Measurements from ENCODE around the gene FANK1. TPM values are rescaled to one million over a fixed set of nuclear protein-coding genes. Genes with fewer than 3 reads are reported as not detected.

The FANK1 gene, protein sequence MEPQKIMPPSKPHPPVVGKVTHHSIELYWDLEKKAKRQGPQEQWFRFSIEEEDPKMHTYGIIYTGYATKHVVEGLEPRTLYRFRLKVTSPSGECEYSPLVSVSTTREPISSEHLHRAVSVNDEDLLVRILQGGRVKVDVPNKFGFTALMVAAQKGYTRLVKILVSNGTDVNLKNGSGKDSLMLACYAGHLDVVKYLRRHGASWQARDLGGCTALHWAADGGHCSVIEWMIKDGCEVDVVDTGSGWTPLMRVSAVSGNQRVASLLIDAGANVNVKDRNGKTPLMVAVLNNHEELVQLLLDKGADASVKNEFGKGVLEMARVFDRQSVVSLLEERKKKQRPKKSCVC
- total RNA-seq = 1.8 and 2.6 TPM in 2 replicates

DNA sequence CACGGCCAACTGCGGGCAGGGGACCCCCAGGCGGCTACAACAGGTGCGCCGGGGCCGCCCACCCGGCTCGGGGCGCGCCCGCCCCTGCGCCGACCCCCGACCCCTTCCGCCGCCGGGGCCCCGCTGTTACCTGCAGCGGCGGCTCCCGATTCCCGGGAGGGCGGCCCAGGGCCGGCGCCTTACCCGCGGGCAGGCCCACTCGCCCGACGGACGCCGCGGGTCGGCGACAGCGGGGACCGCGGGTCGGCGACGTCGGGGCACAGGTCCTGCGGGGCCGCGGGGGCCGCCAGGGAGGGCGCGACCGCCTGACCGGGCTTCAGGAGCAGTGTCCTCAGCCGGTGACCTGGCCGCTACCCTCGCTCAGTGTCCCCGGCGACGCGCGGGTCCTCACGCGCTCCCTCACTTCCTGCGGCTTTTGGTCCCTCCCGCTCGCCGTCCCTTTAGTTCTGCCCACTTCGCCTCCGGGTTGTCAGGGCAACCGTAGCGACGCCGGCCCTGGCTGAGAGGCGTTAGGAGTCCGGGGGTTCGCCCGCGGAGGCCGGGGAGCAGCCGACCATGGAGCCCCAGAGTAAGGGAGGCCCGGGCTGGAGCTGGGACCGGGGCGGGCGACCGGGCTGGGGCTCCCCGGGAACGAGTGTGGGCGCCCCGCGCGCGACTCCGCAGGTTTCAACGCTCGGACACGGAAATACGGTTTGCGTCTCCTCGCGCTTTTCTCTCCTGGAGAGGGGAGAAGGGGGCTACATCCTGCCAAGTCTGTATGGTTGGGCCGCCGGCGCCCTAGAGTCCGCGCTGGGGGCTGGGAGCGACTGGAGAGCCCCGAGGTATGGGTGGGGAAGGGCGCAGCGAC lies at the start of gene FANK1:
FANK1 (plus strand) TSS at position 477 of the 847 bp plus-strand sequence; CDS start at position 556, 79 bp downstream.

DNA sequence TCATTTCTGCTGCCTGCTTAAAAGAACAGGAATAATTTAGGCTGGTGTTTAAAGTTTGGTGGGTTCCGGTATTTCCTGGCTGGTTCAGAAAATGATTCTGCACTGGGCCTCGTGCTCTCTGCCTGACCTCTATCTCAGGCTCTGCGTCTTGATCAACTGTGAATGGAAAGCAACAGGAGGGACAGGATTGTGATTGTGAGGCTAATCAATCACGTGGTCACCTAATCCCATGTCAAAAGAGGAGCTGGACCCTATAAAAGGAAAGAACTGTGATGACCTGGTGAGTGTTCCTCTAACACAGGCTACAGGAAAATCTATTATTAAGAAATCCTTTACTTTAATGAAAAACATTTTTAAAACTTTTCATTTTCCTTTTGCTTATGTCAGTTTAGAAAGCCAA lies 15.2 kb upstream of the FANK1 start, which contains the start of gene DHX32:
DHX32 (minus strand) TSS at position 101 of the 400 bp plus-strand sequence. CDS start 468 bp downstream, outside the sequence.

Small RNA genes lying within 50 kb of the gene (small RNA-seq; reads per million reads assigned to genes)
- gene GNG10P1 (ENCODE audit: low replicate concordance) (not detected), gene RF00017 (ENCODE audit: low replicate concordance) (not detected), gene RNU2-42P (ENCODE audit: low replicate concordance) (not detected)

Other genes with a start within 250 kb of the FANK1 start
- gene TEX36, start 213.4 kb upstream of the FANK1 start, total RNA-seq = not detected in 2 replicates
- 17.9 and 29.3 TPM in 2 replicates for gene EDRF1, start 176.9 kb upstream of the FANK1 start, total RNA-seq
- not detected in 2 replicates for gene MMP21, start 120.7 kb upstream of the FANK1 start, total RNA-seq
- 56.1 and 56.5 TPM in 2 replicates for gene UROS, start 73.3 kb upstream of the FANK1 start, total RNA-seq
- 24.9 and 37.9 TPM in 2 replicates for gene BCCIP, start 73.0 kb upstream of the FANK1 start, total RNA-seq
- 33.5 and 57.0 TPM in 2 replicates for gene DHX32, start 15.3 kb upstream of the FANK1 start, total RNA-seq

Data from placental pericyte (primary cell).